ENCODE data around the gene GOLGA8N.

The GOLGA8N gene

GRCh38 chr15:32652178-32652577, 58.9 kb downstream of the GOLGA8N start:
- DNase-seq, result no peak

GRCh38 chr15:32656091-32656490, 62.8 kb downstream of the GOLGA8N start:
- no peak for DNase-seq

DNA sequence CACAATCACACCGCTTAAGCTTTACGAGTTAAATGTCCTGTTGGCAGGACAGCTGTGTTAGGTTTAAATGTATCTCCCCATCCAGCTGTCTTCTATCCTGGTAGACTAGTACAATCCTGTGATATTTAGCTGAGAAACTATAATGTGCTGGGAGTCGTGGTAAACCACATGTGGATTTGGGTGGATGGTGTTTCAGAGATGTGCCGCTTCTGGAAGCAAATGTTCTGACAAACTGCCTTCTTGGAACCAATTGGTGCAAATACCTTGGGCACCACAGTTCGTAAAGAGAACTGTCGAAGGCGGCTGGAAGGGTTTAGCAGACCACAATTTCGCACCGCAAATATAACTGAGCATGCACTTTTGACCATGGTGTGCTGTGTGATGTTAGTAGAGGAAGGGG, 63.2 kb downstream of the GOLGA8N start:
- DNase-seq, result no peak
